H1 (cell line): ENCODE data around the gene HTR3B. TPM values are rescaled to one million over a fixed set of nuclear protein-coding genes. Genes with fewer than 3 reads are reported as not detected.

ENCODE experiments used
- CTCF ChIA-PET: fragments of 300-600 bp; sonication (Branson Sonifier 250); formaldehyde crosslinking; loops from one replicate; lab custom pipeline; 2021; ENCODE audit not compliant: partially characterized antibody; lab: Charles Lee
- POLR2A ChIA-PET: fragments of 300-600 bp; sonication (Branson Sonifier 250); formaldehyde crosslinking; loops from one replicate; lab custom pipeline; 2021; ENCODE audit warnings: inconsistent platforms; ENCODE audit not compliant: partially characterized antibody; lab: Charles Lee
- DNase-seq, 2 experiments: peaks; one replicate each; pipeline versions ENCODE4 v3.0.0 to v3.0.0-alpha.2; 2010 to 2022; ENCODE audit warnings: low spot score in 2 of 2, low read depth in 1 of 2, mixed read lengths in 1 of 2
- FAIRE-seq: peaks from 2 replicates; lab custom pipeline; 2011; peaks lifted over from hg19 to GRCh38; lab: Jason Lieb, UNC
- H2AFZ ChIP-seq: 2 replicates; pipeline ENCODE4 v1.8.1; 2012; ENCODE audit warnings: low read length, inconsistent platforms
- H2AK5ac ChIP-seq: 2 replicates; pipeline ENCODE4 v1.6.1; 2013; ENCODE audit warnings: low read depth, low read length
- H2BK120ac ChIP-seq: replicated peaks from 2 replicates; pipeline ENCODE3; 2013; ENCODE audit warnings: low read depth, low read length, inconsistent platforms
- H2BK12ac ChIP-seq: 2 replicates; pipeline ENCODE4 v1.6.1; 2013; ENCODE audit warnings: low read depth, low read length
- H2BK15ac ChIP-seq: 2 replicates; pipeline ENCODE4 v1.6.1; 2013; ENCODE audit warnings: low read length
- H2BK20ac ChIP-seq: 2 replicates; pipeline ENCODE4 v1.6.1; 2013; ENCODE audit warnings: low read length
- H2BK5ac ChIP-seq: 2 replicates; pipeline ENCODE4 v1.6.1; 2013; ENCODE audit warnings: low read depth, low read length
- H3K14ac ChIP-seq: 2 replicates; pipeline ENCODE4 v1.6.1; 2013; ENCODE audit warnings: inconsistent platforms; ENCODE audit not compliant: insufficient read length
- H3K18ac ChIP-seq: 2 replicates; pipeline ENCODE4 v1.6.1; 2013; ENCODE audit warnings: low read length; ENCODE audit errors: extremely low read depth
- H3K23ac ChIP-seq: 2 replicates; pipeline ENCODE4 v1.6.1; 2013; ENCODE audit warnings: inconsistent platforms; ENCODE audit not compliant: insufficient read length
- H3K23me2 ChIP-seq: 2 replicates; pipeline ENCODE4 v1.6.1; 2013; ENCODE audit warnings: low read depth, low read length
- H3K27ac ChIP-seq: 2 replicates; pipeline ENCODE4 v1.6.1; 2011; ENCODE audit warnings: low read depth, low read length, inconsistent platforms
- H3K27me3 ChIP-seq, 4 experiments: replicated peaks in 1 of 4; 1 replicate in 1 of 4; 2 replicates in 3 of 4; pipeline versions ENCODE4 v1.6.1 to v1.8.1; 2011 to 2013; ENCODE audit warnings: low read length in 3 of 4, mild to moderate bottlenecking in 3 of 4, inconsistent platforms in 2 of 4, mixed read lengths in 2 of 4, moderate library complexity in 1 of 4; ENCODE audit not compliant: control insufficient read depth in 3 of 4, insufficient read depth in 3 of 4; ENCODE audit errors: extremely low read depth in 1 of 4
- H3K36me3 ChIP-seq, 4 experiments: 2 replicates each; pipeline versions ENCODE4 v1.6.1 to v1.8.1; 2011 to 2013; ENCODE audit warnings: mild to moderate bottlenecking in 4 of 4, low read length in 3 of 4, moderate library complexity in 2 of 4, control low read depth in 1 of 4, inconsistent platforms in 1 of 4; ENCODE audit not compliant: insufficient read depth in 4 of 4, control insufficient read depth in 2 of 4
- H3K4ac ChIP-seq: replicated peaks from 2 replicates; pipeline ENCODE3; 2013; ENCODE audit warnings: low read length, low read depth, mixed read lengths, inconsistent platforms; ENCODE audit not compliant: insufficient read length
- H3K4me1 ChIP-seq, 4 experiments: replicated peaks in 1 of 4; 1 replicate in 1 of 4; 2 replicates in 3 of 4; pipeline versions ENCODE4 v1.6.1 to v1.8.1; 2011 to 2013; ENCODE audit warnings: low read length in 3 of 4, inconsistent platforms in 2 of 4, mixed read lengths in 1 of 4; ENCODE audit not compliant: insufficient read depth in 4 of 4, control insufficient read depth in 3 of 4
- H3K4me2 ChIP-seq, 2 experiments: 2 replicates each; pipeline versions ENCODE4 v1.6.1 to v1.8.1; 2011 to 2013; ENCODE audit warnings: low read depth in 2 of 2, low read length in 2 of 2, control low read depth in 1 of 2, inconsistent platforms in 1 of 2, mild to moderate bottlenecking in 1 of 2; ENCODE audit not compliant: insufficient read depth in 1 of 2
- H3K4me3 ChIP-seq, 4 experiments: fragments of 200-600, 300-600 bp in 1 of 4; sonication (generic), shearing (Covaris generic), sonication (Bioruptor Twin) in 1 of 4; 2 replicates each; pipeline versions ENCODE4 v1.5.1 to v1.8.1; 2011 to 2016; ENCODE audit warnings: low read length in 4 of 4, low read depth in 3 of 4, control low read depth in 2 of 4, inconsistent platforms in 2 of 4, mild to moderate bottlenecking in 2 of 4, mixed read lengths in 1 of 4, moderate library complexity in 1 of 4; ENCODE audit not compliant: insufficient read depth in 2 of 4; ENCODE audit errors: extremely low read depth in 1 of 4
- H3K56ac ChIP-seq: replicated peaks from 2 replicates; pipeline ENCODE3; 2013; ENCODE audit warnings: low read depth, mild to moderate bottlenecking, mixed read lengths, low read length, inconsistent platforms; ENCODE audit not compliant: insufficient read length
- H3K79me1 ChIP-seq: 2 replicates; pipeline ENCODE4 v1.6.1; 2013; ENCODE audit warnings: low read depth, low read length, control low read depth
- H3K79me2 ChIP-seq, 2 experiments: 2 replicates each; pipeline versions ENCODE4 v1.6.1 to v1.8.1; 2012 to 2013; ENCODE audit warnings: low read length in 2 of 2, mild to moderate bottlenecking in 2 of 2, inconsistent platforms in 1 of 2; ENCODE audit not compliant: insufficient read depth in 2 of 2, control insufficient read depth in 1 of 2
- H3K9ac ChIP-seq, 4 experiments: replicated peaks in 1 of 4; 1 replicate in 1 of 4; 2 replicates in 3 of 4; pipeline versions ENCODE4 v1.6.1 to v1.8.1; 2011 to 2013; ENCODE audit warnings: low read depth in 3 of 4, low read length in 3 of 4, control low read depth in 2 of 4, mild to moderate bottlenecking in 2 of 4, moderate library complexity in 2 of 4, inconsistent platforms in 1 of 4; ENCODE audit errors: extremely low read depth in 1 of 4
- H3K9me3 ChIP-seq, 2 experiments: 2 replicates each; pipeline versions ENCODE4 v1.6.1 to v1.8.1; 2012 to 2013; ENCODE audit warnings: mild to moderate bottlenecking in 2 of 2, moderate library complexity in 2 of 2, control low read depth in 1 of 2, inconsistent platforms in 1 of 2, low read depth in 1 of 2, low read length in 1 of 2, mixed read lengths in 1 of 2; ENCODE audit not compliant: insufficient read depth in 2 of 2
- H4K20me1 ChIP-seq, 2 experiments: replicated peaks in 1 of 2; 2 replicates each; pipeline versions ENCODE3 to v1.8.1; 2011 to 2013; ENCODE audit warnings: inconsistent platforms in 2 of 2, low read length in 2 of 2, mild to moderate bottlenecking in 1 of 2; ENCODE audit not compliant: insufficient read depth in 2 of 2, control insufficient read depth in 1 of 2
- H4K5ac ChIP-seq: 2 replicates; pipeline ENCODE4 v1.6.1; 2013; ENCODE audit warnings: low read length, low read depth, mixed read lengths, inconsistent platforms; ENCODE audit not compliant: insufficient read length
- H4K8ac ChIP-seq: 2 replicates; pipeline ENCODE4 v1.8.0; 2013; ENCODE audit warnings: mild to moderate bottlenecking, moderate library complexity, low read length, inconsistent platforms; ENCODE audit not compliant: insufficient read depth; ENCODE audit errors: extremely low read depth
- H4K91ac ChIP-seq: replicated peaks from 2 replicates; pipeline ENCODE3; 2013; ENCODE audit warnings: low read length, mixed read lengths, inconsistent platforms; ENCODE audit not compliant: insufficient read length
- ASH2L ChIP-seq: fragments of 200-600, 300-600 bp; sonication (generic); IDR thresholded peaks from one replicate; pipeline ENCODE4 v1.7.1; 2017; ENCODE audit warnings: low read length
- BACH1 ChIP-seq: IDR thresholded peaks from 2 replicates; pipeline ENCODE4 v1.6.1; 2012; ENCODE audit warnings: low read length, improper control_type of control experiment
- EZH2 ChIP-seq: fragments of 200-600 bp; sonication (generic); IDR thresholded peaks from 2 replicates; pipeline ENCODE4 v1.7.1; 2012; ENCODE audit warnings: low read depth, mild to moderate bottlenecking, moderate library complexity, low read length, inconsistent platforms; ENCODE audit not compliant: severe bottlenecking
- GABPA ChIP-seq: IDR thresholded peaks from 2 replicates; pipeline ENCODE4 v1.6.1; 2011; ENCODE audit warnings: mild to moderate bottlenecking, low read length, moderate library complexity, borderline replicate concordance; ENCODE audit not compliant: insufficient read depth
- KDM1A ChIP-seq: fragments of 200-600, 300-600 bp; sonication (generic); IDR thresholded peaks from 2 replicates; pipeline ENCODE4 v1.7.1; 2016; ENCODE audit warnings: mild to moderate bottlenecking, low read length, borderline replicate concordance
- KDM4A ChIP-seq: IDR thresholded peaks from one replicate; pipeline ENCODE4 v1.7.1; 2012; ENCODE audit warnings: low read depth, mild to moderate bottlenecking, moderate library complexity, low read length, inconsistent platforms; ENCODE audit not compliant: severe bottlenecking
- POLR2A ChIP-seq, 2 experiments: IDR thresholded peaks; 1 replicate in 1 of 2; 2 replicates in 1 of 2; pipeline ENCODE4 v1.6.1; 2011; ENCODE audit warnings: low read depth in 2 of 2, low read length in 2 of 2, mild to moderate bottlenecking in 2 of 2; ENCODE audit errors: control extremely low read depth in 1 of 2
- SP4 ChIP-seq: IDR thresholded peaks from 2 replicates; pipeline ENCODE4 v1.6.1; 2012; ENCODE audit warnings: low read length, inconsistent platforms
- TAF1 ChIP-seq: IDR thresholded peaks from 2 replicates; pipeline ENCODE4 v1.6.1; 2011; ENCODE audit warnings: mild to moderate bottlenecking, low read depth, low read length
- TBP ChIP-seq: IDR thresholded peaks from 2 replicates; pipeline ENCODE4 v1.6.1; 2011; ENCODE audit warnings: low read depth, low read length, improper control_type of control experiment
- WGBS, 2 experiments: shearing (Covaris generic) in 1 of 2; methylation state at CpG; one replicate each; pipeline versions ENCODE4 v1.1.6 to v1.1.7; 2013 to 2015; ENCODE audit warnings: low lambda C conversion rate in 2 of 2, mixed read lengths in 2 of 2, inconsistent platforms in 1 of 2, low coverage in 1 of 2, missing lambda C conversion rate in 1 of 2; ENCODE audit not compliant: insufficient replicate concordance in 2 of 2, insufficient coverage in 1 of 2, insufficient read length in 1 of 2; ENCODE audit errors: extremely low coverage in 1 of 2, missing lambda C conversion rate in 1 of 2; 5-methylcytosine and 5-hydroxymethylcytosine counted together
- polyA plus RNA-seq, 7 experiments: library from polyadenylated mRNA; depleted of rRNA in 3 of 7; stranded (reverse) in 5 of 7; unstranded in 2 of 7; fragments of >200 nt in 5 of 7; fragments of 200-250 nt in 2 of 7; gene quantifications; 1 replicate in 5 of 7; 2 replicates in 1 of 7; 4 replicates in 1 of 7; pipeline versions ENCODE4 v1.2.1 to v1.2.3, GENCODE V29; 2011 to 2013; ENCODE audit warnings: missing spikeins in 2 of 7, mixed read lengths in 2 of 7
- total RNA-seq: library from RNA; stranded (reverse); fragmentation: NEBNext Ultra II Directional; extraction: Animal tissue kit (Norgen Biotek cat#: 25700); gene quantifications from 2 replicates; pipeline ENCODE4 v1.2.1, GENCODE V29; 2021

HTR3B gene
- total and polyA plus RNA-seq, 2 of the 8 experiments (the other 6 are each of a cell fraction or from before 2014, with no cell fraction given): not detected

GRCh38 chr11:113923572-113923971 lies 19.0 kb downstream of the HTR3B start:
- no peak overlapping the region for H3K14ac ChIP-seq

More at GRCh38 chr11:113923572-113923971, 19.0 kb downstream of the HTR3B start:
- H3K36me3 ChIP-seq: no peaks in the 10 kb centered on the region
- no peak overlapping the region for H3K4me3 ChIP-seq
- CTCF ChIA-PET: interaction anchor here (0.6 to 2.0 kb wide), 5 partner anchors 15 to 78 kb away, joined by 3 to 5 read pairs (median 4); no protein-coding TSS in a partner anchor
- H3K4me1 ChIP-seq: no peaks in the 10 kb centered on the region
- no peak overlapping the region for H2AK5ac ChIP-seq
- WGBS, 2 experiments: 86% methylated on average over 2 of the region's 2 CpGs; no CpG with 5 or more reads in 1 of the 2 experiments
- H4K8ac ChIP-seq: no peak overlapping the region
- no peak overlapping the region for H3K4me2 ChIP-seq
- no peaks in the 10 kb centered on the region for H3K9me3 ChIP-seq
- no peak overlapping the region for H3K56ac ChIP-seq
- H3K4ac ChIP-seq: no peak overlapping the region
- no peaks in the 10 kb centered on the region for H4K20me1 ChIP-seq
- H2BK20ac ChIP-seq: no peak overlapping the region
- H3K23me2 ChIP-seq: no peaks in the 10 kb centered on the region
- H3K9ac ChIP-seq: no peak overlapping the region
- H3K79me2 ChIP-seq: no peaks in the 10 kb centered on the region
- H2BK15ac ChIP-seq: no peak overlapping the region
- no peak overlapping the region for H4K5ac ChIP-seq
- no peak overlapping the region for H2AFZ ChIP-seq
- no peak for FAIRE-seq
- H3K79me1 ChIP-seq: no peaks in the 10 kb centered on the region
- no peak for DNase-seq
- no peak overlapping the region for H4K91ac ChIP-seq
- H3K18ac ChIP-seq: no peak overlapping the region
- no peak for TF ChIP-seq GABPA
- no peak for TF ChIP-seq POLR2A (IDR thresholded peaks at IDR 0.05; ENCODE audit: control extremely low read depth in 1 of 2, low read depth in 2 of 2, low read length in 2 of 2)
- TF ChIP-seq ASH2L: no peak
- no peak for TF ChIP-seq SP4
- no peak for TF ChIP-seq EZH2
- no peak for TF ChIP-seq KDM4A
- TF ChIP-seq TAF1: no peak
- no peak for TF ChIP-seq TBP
- TF ChIP-seq BACH1: no peak
- no peak for TF ChIP-seq KDM1A
- no peak overlapping the region for H2BK5ac ChIP-seq
- H3K27ac ChIP-seq: no peak overlapping the region
- H3K23ac ChIP-seq: no peak overlapping the region
- no peak overlapping the region for H2BK12ac ChIP-seq
- POLR2A ChIA-PET: no interaction called here
- no peak overlapping the region for H2BK120ac ChIP-seq
- no peaks in the 10 kb centered on the region for H3K27me3 ChIP-seq
